SK-N-MC (cell line): Measurements from ENCODE around the gene PGAM2.

Experiments used
- DNase-seq: peaks from one replicate; pipeline ENCODE4 v3.0.0-alpha.2; 2011; ENCODE audit warnings: low read depth, low spot score
- H3K27ac ChIP-seq: fragments of 200-600 bp; sonication (generic); 2 replicates; pipeline ENCODE4 v1.5.1; 2016; ENCODE audit warnings: mixed run types
- H3K36me3 ChIP-seq: fragments of 200-600 bp; sonication (generic); 2 replicates; pipeline ENCODE4 v1.6.1; 2017; ENCODE audit warnings: antibody characterized with exemption, low read length, mixed read lengths; ENCODE audit not compliant: insufficient read depth
- H3K4me3 ChIP-seq: fragments of 200-600 bp; sonication (generic); 2 replicates; pipeline ENCODE4 v1.5.1; 2016
- H3K9ac ChIP-seq: fragments of 200-600 bp; sonication (generic); 2 replicates; pipeline ENCODE4 v1.8.0; 2017; ENCODE audit warnings: mixed run types, mixed read lengths; ENCODE audit not compliant: insufficient read length
- H3K9me3 ChIP-seq: fragments of 200-600 bp; sonication (generic); 2 replicates; pipeline ENCODE4 v1.6.1; 2017; ENCODE audit warnings: low read depth, mild to moderate bottlenecking, antibody characterized with exemption, low read length, moderate library complexity, mixed read lengths
- EZH2 ChIP-seq: fragments of 200-600 bp; sonication (generic); IDR thresholded peaks from one replicate; pipeline ENCODE4 v1.6.1; 2017; ENCODE audit warnings: antibody characterized with exemption
- FOXP2 ChIP-seq: optimal IDR thresholded peaks from 2 replicates; pipeline ENCODE3; 2011; ENCODE audit warnings: mild to moderate bottlenecking, moderate library complexity; ENCODE audit not compliant: insufficient read depth; ENCODE audit errors: extremely low read length, control extremely low read depth
- POLR2AphosphoS5 ChIP-seq: IDR thresholded peaks from 2 replicates; pipeline ENCODE4 v1.6.1; 2012; ENCODE audit warnings: mild to moderate bottlenecking, low read depth, low read length, borderline replicate concordance

PGAM2 gene

GRCh38 chr7:44075296-44076075 lies 10.1 kb upstream of the PGAM2 start:
- H3K36me3 ChIP-seq: peaks cover 12% of the 10 kb centered on the region; the same call in 1 of the 2 replicates
- no peak overlapping the region for H3K27ac ChIP-seq

GRCh38 chr7:44074349-44074695 lies 9.0 kb upstream of the PGAM2 start:
- Histone ChIP-seq H3K4me3 (no peak overlapping the region), H3K27ac (no peak overlapping the region), H3K36me3 (peaks cover 8% of the 10 kb centered on the region; the same call in 1 of the 2 replicates), H3K9me3 (no peaks in the 10 kb centered on the region), H3K9ac (no peak overlapping the region)
- TF ChIP-seq FOXP2: no peak
- TF ChIP-seq EZH2: no peak
- TF ChIP-seq POLR2AphosphoS5: no peak
- DNase-seq: no peak

More at GRCh38 chr7:44075296-44076075, 10.1 kb upstream of the PGAM2 start:
- no peak for DNase-seq
- no peaks in the 10 kb centered on the region for H3K9me3 ChIP-seq
- no peak overlapping the region for H3K4me3 ChIP-seq
- TF ChIP-seq FOXP2 (no peak), EZH2 (no peak), POLR2AphosphoS5 (no peak)
- H3K9ac ChIP-seq: no peak overlapping the region

GRCh38 chr7:44073664-44074348 lies 8.4 kb upstream of the PGAM2 start:
- no peak for DNase-seq
- H3K27ac ChIP-seq: no peak overlapping the region
- peaks cover 8% of the 10 kb centered on the region; the same call in 1 of the 2 replicates for H3K36me3 ChIP-seq
- no peak overlapping the region for H3K4me3 ChIP-seq
- H3K9me3 ChIP-seq: no peaks in the 10 kb centered on the region
- H3K9ac ChIP-seq: no peak overlapping the region
- TF ChIP-seq POLR2AphosphoS5 (no peak), FOXP2 (no peak), EZH2 (no peak)

GRCh38 chr7:44072364-44073231 lies 7.2 kb upstream of the PGAM2 start:
- no peak for DNase-seq
- Histone ChIP-seq H3K9me3 (no peaks in the 10 kb centered on the region), H3K27ac (no peak overlapping the region), H3K9ac (no peak overlapping the region), H3K36me3 (peaks cover 3% of the 10 kb centered on the region; the same call in 1 of the 2 replicates), H3K4me3 (no peak overlapping the region)
- TF ChIP-seq FOXP2 (no peak), EZH2 (no peak), POLR2AphosphoS5 (no peak)

GRCh38 chr7:44071726-44072363 lies 6.5 kb upstream of the PGAM2 start:
- H3K36me3 ChIP-seq: peaks cover 3% of the 10 kb centered on the region; the same call in 1 of the 2 replicates
- H3K9ac ChIP-seq: no peak overlapping the region
- no peak for DNase-seq
- H3K9me3 ChIP-seq: no peaks in the 10 kb centered on the region
- H3K4me3 ChIP-seq: no peak overlapping the region
- H3K27ac ChIP-seq: no peak overlapping the region
- TF ChIP-seq POLR2AphosphoS5: no peak
- no peak for TF ChIP-seq FOXP2
- TF ChIP-seq EZH2: no peak

- Histone ChIP-seq H3K4me3 (no peak overlapping the region), H3K36me3 (no peaks in the 10 kb centered on the region), H3K9me3 (no peaks in the 10 kb centered on the region), H3K27ac (no peak overlapping the region), H3K9ac (no peak overlapping the region)
- TF ChIP-seq POLR2AphosphoS5: no peak; the same call in 1 of the 2 replicates
- TF ChIP-seq FOXP2: no peak
- no peak for TF ChIP-seq EZH2
- no peak for DNase-seq
Measured at GRCh38 chr7:44068054-44068453, 2.7 kb upstream of the PGAM2 start.

- Histone ChIP-seq H3K9me3 (no peaks in the 10 kb centered on the region), H3K27ac (no peak overlapping the region), H3K9ac (no peak overlapping the region), H3K36me3 (no peaks in the 10 kb centered on the region), H3K4me3 (no peak overlapping the region)
- DNase-seq: no peak
- TF ChIP-seq FOXP2: no peak
Measured at GRCh38 chr7:44067064-44067951, 1.9 kb upstream of the PGAM2 start.
